HL-60/S4 treated with phorbol 12-myristate 13-acetate at 8.2 ng/mL for 4 days and 3 days (cell line): Measurements from ENCODE around the gene AHCYL2.
"Not testable (repeated sequence)": the region's sequence is repeated elsewhere in the genome, so short reads cannot be mapped to it uniquely, and the experiment has no call there.

Source experiments
- in situ Hi-C: fragments of 300-500 bp; cut with MboI; formaldehyde crosslinking; loops from 2 replicates; pipeline ENCODE4 v1.15.0; 2022; ENCODE audit warnings: low sequenced_read_pairs

AHCYL2 gene

DNA sequence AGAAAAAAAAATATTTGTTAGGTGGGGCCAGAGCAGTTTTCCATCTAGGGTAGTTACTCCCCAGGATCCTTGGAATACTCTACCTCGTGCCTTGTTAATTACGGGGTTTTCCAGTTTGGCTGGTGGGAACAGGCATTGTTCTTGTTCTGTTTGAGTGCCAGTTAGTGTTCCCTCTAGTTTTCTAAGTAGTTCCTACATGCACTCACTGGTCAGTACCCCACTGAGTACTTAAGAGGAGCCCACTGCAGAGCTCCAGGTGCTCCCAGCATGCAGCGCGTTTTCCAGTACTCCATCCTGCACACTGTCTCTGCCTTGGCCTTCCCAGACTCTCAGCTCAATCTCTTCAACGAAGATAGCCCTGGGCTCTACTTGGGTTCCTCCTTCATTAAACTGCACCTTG, 58.0 kb downstream of the AHCYL2 start:
- in situ Hi-C loops, result no loop called here

DNA sequence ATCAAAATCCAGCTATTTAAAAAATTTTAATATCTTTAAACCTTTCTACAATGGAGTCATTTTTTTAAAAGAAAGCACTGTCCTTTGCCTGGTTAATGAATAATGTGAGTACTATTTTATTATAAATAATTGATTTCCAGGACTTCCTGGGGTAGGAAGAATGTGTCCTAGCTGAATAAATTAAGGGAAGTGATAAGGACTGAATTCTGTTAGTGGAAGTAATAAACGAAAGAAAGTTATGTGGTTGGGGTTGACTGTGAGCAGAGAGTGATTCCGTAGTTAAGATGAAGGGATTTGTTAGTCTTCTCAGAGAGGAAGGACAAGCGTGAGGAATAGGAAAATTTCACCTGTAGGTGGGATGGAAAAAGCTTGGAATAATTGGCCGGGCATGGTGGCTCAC, 59.1 kb downstream of the AHCYL2 start:
- in situ Hi-C loops, result no loop called here

DNA sequence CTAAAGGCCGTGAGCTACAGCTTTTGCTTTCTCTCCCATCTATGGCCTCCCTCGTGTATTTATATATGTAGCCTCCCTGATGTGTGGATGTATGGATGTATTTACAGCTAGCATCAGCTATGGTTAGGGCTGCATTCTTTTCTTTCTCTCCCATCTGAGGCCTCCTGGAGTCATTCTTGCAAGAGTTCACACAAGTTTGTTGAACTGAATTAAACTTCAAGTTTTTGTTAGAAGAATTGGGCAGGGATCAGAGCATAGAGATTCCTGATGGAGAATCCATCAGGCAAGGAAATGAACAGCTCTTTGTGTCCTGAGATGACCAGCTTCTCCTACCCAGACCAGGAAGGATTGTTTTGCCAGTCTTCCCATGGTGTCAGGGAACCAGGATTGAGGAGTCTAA, 60.3 kb downstream of the AHCYL2 start:
- in situ Hi-C loops, result no loop called here

DNA sequence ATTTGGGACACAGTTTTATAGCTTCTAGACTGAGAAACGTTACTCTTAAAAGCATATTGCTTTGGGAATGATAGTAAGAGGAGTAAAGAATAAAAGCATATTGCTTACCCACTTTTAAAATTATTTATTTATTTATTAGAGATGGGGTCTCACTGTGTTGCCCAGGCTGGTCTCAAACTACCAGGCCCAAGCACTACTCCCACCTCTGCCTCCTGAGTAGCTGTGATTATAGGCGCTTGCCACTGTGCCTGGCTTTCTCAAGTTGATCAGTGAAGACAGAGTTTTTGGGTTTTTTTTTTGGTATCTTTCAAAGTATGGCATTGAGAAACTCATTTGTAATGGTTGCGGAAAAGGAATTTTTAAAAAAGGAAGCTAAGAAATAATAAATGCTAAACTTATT, 68.0 kb downstream of the AHCYL2 start:
- in situ Hi-C loops, result no loop called here

DNA sequence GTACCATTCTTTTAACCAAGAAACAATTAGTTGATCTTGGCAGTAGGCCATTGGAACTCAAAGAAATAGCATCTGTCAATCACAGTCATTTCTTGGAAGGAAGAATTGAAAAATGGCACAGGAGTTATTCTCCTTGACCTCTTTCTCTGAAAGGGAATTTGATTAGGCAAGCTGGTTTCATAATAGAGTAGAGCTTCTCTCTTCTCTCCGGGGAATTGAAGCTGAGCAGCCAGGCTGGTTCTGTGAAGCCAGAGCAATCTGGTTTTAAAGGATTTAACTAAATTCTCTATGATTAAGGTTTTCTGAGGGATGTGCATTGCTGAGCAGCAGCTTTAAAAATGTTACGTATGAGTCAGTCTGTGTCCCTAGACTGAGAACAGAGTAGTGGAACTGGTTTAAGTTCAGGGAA, 70.2 kb downstream of the AHCYL2 start:
- in situ Hi-C loops, result no loop called here

DNA sequence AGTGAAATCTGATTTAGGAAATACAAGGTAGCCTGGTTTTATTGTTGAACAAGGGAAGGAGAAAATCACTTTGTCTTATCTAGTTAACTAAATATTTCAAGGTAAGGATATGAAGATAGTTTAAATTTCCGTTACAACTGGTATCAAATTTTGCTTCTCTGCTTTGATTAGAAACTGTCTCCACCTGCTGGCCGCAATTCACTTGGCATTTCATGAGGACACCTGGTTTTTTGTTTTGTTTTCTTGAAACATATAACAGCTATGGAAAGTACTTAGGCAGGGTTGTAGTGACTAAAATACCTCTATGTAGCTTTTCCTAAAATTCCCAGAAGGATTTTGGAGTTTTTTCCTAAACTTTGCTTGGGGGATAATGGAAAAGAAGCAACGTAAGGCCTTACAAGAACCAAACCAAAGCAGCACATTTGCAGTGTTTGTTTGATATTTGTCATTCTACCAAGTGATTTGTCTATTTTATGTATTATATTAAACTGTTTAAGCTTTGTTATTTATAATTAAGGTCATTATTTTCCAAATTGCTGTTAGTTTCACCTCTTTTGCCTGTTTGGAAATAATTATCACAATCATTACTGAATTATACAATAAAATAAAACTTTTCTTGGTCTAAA, 73.6 kb downstream of the AHCYL2 start:
- in situ Hi-C loops, result no loop called here

DNA sequence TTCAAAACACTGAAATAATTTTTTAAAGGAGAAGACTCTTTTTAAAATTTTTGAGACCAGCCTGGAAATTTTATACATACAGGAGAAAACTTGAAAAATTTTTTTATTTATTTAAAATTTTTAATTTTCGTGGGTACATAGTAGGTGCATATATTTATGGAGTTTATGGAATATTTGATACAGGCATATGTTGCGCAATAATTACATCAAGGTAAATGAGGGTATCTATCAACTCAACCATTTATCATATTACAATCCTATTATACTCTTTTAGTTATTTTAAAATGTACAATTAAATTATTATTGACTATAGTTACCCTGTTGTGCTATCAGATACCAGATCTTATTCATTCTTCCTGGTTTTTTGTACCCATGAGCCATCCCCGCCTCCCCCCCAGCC, 75.1 kb downstream of the AHCYL2 start:
- in situ Hi-C loops, result no loop called here

DNA sequence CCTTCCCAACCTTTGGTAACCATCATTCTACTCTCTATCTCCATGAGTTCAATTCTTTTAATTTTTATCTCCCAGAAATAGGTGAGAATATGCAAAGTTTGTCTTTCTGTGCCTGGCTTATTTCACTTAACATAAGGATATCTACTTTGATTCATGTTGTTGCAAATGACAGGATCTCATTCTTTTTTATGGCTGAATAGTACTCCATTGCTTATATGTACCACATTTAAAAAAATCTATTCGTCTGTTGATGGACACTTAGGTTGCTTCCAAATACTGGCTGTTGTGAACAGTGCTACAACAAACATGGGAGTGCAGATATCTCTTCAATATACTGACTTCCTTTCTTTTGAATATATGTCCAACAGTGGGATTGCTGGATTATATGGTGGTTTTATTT, 75.5 kb downstream of the AHCYL2 start:
- in situ Hi-C loops, result not testable (repeated sequence)

DNA sequence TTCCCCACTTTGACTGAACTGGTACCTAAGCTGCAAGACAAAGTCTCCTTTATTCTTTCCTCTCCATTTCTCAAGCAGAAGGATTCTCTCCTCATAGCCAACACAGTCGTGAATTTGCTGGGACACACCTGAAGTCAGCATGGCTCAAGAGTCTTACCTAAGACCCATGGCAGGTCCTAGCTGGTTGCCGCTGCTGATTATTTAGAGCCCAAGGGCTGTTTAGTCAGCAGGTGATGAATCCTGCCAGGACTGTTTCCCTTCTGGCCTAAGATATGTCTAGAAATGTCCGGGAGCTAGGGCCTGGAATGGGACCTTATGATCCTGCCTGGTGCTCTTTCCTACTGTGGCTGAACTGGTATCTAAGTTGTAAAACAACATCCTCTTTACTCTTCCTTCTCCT, 82.8 kb downstream of the AHCYL2 start:
- in situ Hi-C loops, result no loop called here

DNA sequence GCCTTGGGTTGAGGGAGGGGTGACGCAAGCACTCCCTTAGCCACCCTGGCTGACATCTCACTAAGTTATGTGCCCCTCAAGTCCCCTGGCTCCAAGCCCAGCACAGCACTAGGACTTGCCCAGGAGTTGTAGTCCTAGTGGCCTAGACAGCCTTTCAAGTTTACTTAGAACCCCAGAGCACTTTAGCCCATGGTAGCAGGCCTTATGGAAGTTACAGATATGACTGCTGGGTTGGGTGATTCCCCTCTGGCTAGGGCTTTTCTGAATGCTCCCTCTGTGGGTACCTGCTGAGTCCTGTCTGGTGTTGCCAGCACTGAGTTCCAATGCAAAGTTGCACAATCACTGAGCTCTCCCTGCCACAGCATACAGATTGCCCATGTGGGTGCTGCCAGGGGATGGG, 83.2 kb downstream of the AHCYL2 start:
- in situ Hi-C loops, result no loop called here

DNA sequence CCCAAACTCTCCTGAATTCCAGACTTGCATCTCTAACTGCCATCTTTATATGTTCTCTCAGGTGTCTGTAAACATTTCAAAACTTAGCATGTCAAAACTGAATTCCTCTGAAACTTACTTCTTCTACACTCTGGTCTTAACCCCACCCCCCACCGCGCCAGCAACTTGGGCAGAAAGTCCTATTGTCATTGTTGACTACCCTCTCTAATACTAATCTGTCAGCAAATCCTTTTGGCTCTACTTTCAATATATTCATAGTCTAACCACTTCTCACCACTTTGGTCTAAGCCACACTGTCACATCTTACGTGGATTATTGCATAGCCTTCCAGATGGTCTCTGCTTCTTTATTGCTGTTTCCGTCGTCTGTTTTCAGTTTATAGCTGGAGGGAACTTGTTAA, 86.6 kb downstream of the AHCYL2 start:
- in situ Hi-C loops, result no loop called here

DNA sequence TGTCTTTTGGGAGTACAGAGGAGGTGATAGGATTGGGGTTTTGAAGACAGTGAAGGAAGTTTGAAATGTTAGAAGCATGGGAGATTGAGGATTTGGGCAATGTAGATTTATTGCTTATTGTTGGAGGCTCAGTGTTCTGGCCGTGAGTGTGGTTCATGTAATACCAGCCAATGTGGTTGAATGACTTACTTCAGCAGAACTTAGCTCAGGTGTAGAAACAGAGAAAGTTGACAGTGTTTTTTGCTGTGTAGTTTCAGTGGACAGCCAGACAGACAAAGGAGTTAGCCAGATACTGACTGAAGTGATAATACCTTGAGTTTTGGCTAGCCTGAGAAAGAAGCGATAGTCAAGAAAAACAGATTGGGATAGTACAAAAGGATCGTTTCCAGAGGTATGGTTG, 88.5 kb downstream of the AHCYL2 start:
- in situ Hi-C loops, result no loop called here

DNA sequence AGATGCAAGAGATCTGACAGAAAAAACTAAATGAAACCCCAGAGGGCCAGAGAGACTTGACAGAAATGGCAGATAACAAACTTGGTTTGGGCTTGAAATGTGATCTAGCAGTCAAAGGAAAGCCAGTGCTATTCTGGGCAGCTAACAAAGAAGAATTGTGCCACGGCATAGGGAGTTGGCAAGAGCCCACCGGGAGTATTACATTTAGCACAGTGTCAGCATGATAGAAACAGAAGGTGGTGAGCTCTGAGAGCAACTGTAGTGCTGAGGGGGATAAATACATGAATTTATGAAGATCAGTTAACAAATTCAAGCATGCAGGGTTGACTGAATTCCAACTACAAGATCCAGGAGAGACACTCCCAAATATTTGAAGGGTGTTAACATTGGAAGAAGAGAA, 91.1 kb downstream of the AHCYL2 start:
- in situ Hi-C loops, result no loop called here

DNA sequence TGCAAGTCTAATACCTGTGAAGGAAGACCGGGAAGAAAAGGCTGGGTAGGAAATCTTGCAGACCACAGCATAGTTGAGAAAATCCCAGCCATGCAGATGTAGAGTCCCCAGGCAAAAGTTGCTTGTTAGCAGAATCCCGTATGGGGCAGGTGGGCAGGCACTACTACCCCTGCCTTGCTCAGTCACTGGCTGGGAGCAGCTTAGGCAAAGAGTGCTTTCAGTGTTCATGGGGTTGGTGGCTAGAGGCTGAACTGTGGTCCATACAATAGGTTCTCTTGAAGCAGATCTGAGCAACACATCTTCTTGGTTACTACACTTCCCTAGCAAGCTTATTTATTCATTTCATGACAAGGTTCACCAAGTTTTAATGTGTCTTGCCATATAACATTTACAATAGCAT, 92.6 kb downstream of the AHCYL2 start:
- in situ Hi-C loops, result no loop called here

DNA sequence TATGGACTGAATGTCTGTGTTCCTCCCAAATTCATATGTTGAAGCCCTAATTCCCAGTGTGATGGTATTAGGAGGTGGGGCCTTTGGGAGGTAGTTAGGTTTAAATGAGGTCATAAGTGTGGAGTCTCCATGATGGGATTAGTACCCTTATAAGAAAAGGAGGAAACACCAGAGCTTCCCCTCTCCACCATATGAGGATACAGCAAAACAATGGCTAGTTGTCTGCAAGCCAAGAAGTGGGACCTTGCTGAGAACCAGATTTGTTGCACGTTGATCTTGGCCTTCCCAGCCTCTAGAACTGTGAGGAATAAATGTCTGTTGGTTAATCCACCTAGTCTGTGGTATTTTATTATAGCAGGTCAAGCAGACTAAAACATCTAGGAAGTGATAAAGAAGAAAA, 102.2 kb downstream of the AHCYL2 start:
- in situ Hi-C loops, result no loop called here

DNA sequence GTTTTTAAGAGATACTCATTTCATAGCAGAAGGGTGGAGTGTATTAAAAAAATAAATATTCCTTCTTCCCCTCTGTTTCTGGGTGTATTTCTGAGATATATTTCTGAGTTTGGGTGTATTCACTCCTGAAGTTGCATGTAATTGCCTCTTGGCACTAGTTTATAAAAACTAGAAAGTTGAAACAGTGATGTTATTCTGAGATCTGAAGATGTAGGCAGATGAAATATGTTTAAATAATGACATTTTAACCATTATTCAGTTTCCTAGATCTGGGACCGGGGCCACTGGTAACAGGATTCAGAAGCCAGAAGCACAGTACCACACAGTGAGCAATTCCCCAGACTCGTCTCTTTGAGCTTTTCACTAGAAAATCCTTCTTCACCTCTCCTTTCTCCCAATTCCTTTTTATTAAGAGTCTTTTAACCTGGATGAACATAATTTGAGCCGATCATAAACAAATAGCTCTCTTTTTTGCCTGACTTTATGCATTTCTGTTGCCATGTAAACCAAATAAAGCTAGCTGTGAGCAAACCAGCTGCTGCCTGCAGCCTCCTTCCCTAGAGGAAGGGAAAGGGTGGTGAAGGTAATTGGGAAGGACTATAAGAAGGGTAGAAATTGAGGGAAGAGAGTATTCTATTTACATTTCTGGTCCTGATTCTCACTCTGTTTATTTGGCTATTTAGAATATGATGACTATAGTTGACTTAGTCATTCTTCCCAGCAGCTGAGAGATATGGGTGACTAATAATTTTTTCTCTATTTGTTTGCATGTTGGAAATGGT, 107.6 kb downstream of the AHCYL2 start:
- in situ Hi-C loops, result no loop called here

DNA sequence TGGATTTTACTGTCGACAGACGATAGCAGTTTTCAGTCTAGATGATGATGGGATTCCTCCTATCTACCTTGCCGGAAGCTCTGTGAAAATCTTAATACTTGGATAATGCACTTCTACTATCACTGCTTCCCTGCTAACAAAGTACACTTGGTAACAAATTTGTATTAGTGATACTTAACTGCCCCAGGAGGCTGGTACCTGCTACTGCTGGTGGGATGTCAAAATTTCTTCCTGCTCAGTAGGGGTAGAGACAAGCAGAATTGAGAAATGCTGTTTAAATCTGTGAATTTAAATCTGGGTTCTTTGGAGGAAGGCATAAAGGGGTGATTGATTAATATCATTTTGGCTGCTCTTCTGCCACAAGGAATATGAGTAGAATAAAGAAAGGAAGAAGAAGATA, 109.6 kb downstream of the AHCYL2 start:
- in situ Hi-C loops, result no loop called here

DNA sequence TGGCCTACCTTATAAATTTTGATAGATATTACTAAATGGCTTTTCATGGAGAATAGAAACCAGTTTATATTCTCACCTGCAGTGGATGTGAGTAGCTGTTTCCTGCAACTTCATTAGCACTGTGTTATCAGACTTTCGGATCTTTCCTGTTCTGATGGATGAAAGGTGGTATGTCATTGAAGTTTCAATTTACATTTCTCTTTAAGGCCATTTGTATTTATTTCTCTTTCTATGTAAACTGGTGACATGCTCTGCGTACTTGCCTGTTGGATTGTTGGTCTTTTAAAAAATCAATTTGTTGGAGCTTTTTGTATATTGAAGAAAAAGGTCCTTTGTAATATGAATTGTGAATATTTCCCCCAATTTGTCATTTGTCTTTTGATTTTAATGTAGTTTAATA, 113.6 kb downstream of the AHCYL2 start:
- in situ Hi-C loops, result no loop called here

DNA sequence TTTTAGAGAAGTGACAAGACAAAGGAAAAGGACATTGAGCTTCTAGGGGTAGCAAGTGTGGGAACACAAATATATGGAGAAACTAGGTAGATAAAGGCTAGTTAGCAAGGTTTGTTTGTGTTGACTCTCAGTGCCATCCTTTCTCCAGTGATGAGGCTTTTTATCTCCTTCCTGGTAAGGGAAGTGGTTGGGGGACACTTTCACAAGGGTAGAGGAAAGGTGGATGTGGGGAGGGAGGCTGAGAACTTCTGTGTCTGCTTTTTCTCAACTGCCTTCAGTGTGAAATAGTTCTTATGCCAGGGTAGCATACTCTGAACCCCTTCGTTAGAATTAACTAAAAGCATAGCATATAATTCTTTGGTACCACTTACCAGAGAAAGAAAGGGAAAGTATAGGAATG, 116.4 kb downstream of the AHCYL2 start:
- in situ Hi-C loops, result no loop called here

DNA sequence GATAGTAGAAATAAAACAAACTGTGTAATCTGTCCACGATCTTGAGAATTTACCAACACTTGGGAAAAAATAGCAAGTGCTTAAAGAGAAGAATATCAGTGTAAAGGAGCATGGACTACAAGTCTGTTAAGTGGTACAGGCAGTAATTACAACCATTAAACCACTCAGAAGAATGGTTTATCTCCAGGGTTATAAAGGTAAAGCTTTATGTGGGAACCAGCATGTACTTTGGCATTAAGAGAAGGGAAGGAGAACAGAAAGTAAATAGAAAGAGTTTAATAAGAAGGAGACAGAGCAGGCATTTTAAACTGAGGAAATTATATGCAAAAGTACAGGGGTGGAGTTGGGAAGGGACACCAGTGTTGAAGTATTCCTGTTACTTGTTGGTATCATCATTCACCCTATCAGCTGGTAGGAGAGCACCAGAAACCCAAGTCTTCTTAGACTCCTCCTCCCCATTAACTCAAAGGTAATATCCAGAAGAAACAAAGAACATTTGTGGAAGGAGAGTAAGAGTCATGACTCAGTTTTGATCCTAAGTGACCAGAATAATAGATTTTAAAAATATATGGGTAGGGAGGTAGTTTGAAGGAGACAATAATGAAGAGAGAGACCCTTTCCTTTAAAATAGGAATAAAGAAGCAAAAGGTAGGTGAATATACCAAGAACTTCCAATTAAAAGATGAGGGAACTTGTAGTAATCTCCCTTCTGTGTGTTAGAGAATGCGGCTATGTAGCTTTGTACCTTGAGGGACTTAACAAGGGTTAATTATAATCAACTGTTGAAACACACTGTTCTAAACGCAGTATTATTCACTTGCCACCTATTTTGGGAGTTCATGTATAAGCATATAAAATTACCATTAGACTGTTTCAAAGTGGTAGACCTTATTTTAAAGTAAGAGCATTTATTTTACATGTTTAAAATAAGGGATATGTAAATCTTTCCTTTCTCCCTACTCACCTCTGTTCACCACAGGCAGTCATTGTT, 117.3 kb downstream of the AHCYL2 start:
- in situ Hi-C loops, result no loop called here

DNA sequence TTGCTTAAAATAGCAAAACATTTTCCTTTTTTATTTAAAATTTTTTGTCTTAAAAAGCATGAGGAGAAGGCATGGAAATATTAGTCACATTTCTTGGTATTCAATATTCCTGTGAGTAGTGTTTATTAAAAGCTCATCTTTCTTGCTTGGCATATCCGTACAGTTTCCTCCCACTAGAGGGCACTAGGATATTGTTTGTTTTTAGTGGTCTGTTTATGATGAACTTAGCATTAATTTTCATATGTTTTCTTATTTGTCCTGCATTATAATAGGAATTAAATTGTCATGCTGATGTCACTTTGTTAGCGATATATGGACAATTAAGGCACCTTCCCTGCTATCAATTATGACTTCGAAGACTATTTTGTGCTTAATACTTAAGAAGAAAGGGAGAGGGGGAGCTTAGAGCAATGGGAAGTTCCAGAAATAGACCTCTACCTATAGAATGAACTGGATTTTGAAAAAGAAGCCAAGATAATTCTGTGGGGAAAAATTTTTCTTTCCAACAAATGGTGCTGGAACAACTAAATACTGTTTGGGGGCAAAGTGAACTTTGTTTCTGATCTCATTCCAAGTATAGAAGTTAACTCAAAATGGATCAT, 118.4 kb downstream of the AHCYL2 start:
- in situ Hi-C loops, result no loop called here
